HepG2 (cell line): Measurements from ENCODE around the gene ATG2A. TPM values are rescaled to one million over a fixed set of nuclear protein-coding genes. Genes with fewer than 3 reads are reported as not detected.
A peak's percentile ranks its signal among the peaks of the same experiment; 100 is the strongest.

Source experiments
- ARID3A ChIP-seq: IDR thresholded peaks from 2 replicates; pipeline ENCODE4 v1.6.1; 2012; ENCODE audit warnings: low read depth, low read length, improper control_type of control experiment
- EED ChIP-seq: sonication (generic); formaldehyde crosslinking; IDR thresholded peaks from 2 replicates; pipeline ENCODE4 v1.5.0; 2020; ENCODE audit warnings: mild to moderate bottlenecking, missing genetic modification reagents
- ELK4 ChIP-seq: sonication (generic); formaldehyde crosslinking; IDR thresholded peaks from 2 replicates; pipeline ENCODE4 v1.9.0; 2021; ENCODE audit warnings: missing genetic modification reagents, borderline replicate concordance
- IRF1 ChIP-seq: sonication (generic); formaldehyde crosslinking; IDR thresholded peaks from 2 replicates; pipeline ENCODE4 v1.4.0; 2020; ENCODE audit warnings: low read depth, mild to moderate bottlenecking, missing genetic modification reagents
- PAX8 ChIP-seq: sonication (generic); formaldehyde crosslinking; IDR thresholded peaks from 2 replicates; pipeline ENCODE4 v1.8.0; 2022; ENCODE audit warnings: mild to moderate bottlenecking, missing genetic modification reagents, borderline replicate concordance
- RARG ChIP-seq: sonication (generic); formaldehyde crosslinking; IDR thresholded peaks from 2 replicates; pipeline ENCODE4 v1.4.0; 2020; ENCODE audit warnings: low read depth, mild to moderate bottlenecking, missing genetic modification reagents
- SNAPC5 ChIP-seq: sonication (generic); formaldehyde crosslinking; IDR thresholded peaks from 2 replicates; pipeline ENCODE4 v1.8.1; 2023; ENCODE audit warnings: mild to moderate bottlenecking, missing genetic modification reagents, borderline replicate concordance
- ZBTB1 ChIP-seq: sonication (generic); formaldehyde crosslinking; IDR thresholded peaks from 2 replicates; pipeline ENCODE4 v1.4.0; 2020; ENCODE audit warnings: missing genetic modification reagents, borderline replicate concordance
- ZBTB10 ChIP-seq: sonication (generic); formaldehyde crosslinking; IDR thresholded peaks from 2 replicates; pipeline ENCODE4 v1.4.0; 2020; ENCODE audit warnings: missing genetic modification reagents, borderline replicate concordance
- ZBTB14 ChIP-seq: sonication (generic); formaldehyde crosslinking; IDR thresholded peaks from 2 replicates; pipeline ENCODE4 v1.4.0; 2020; ENCODE audit warnings: missing genetic modification reagents
- ZFP91 ChIP-seq: sonication (generic); formaldehyde crosslinking; IDR thresholded peaks from 2 replicates; pipeline ENCODE4 v1.9.0; 2022; ENCODE audit warnings: missing genetic modification reagents, mild to moderate bottlenecking, borderline replicate concordance
- ZNF354B ChIP-seq: sonication (generic); formaldehyde crosslinking; IDR thresholded peaks from 2 replicates; pipeline ENCODE4 v1.8.0; 2022; ENCODE audit warnings: mild to moderate bottlenecking, missing genetic modification reagents
- ZNF441 ChIP-seq: sonication (generic); formaldehyde crosslinking; IDR thresholded peaks from 2 replicates; pipeline ENCODE4 v1.7.0; 2021; ENCODE audit warnings: missing genetic modification reagents, borderline replicate concordance
- ZNF512 ChIP-seq: sonication (generic); formaldehyde crosslinking; IDR thresholded peaks from 2 replicates; pipeline ENCODE4 v1.4.0; 2020; ENCODE audit warnings: mild to moderate bottlenecking, missing genetic modification reagents
- ZNF549 ChIP-seq: sonication (generic); formaldehyde crosslinking; IDR thresholded peaks from 2 replicates; pipeline ENCODE4 v1.5.0; 2020; ENCODE audit warnings: missing genetic modification reagents
- ZNF670 ChIP-seq: sonication (generic); formaldehyde crosslinking; IDR thresholded peaks from 2 replicates; pipeline ENCODE4 v1.8.0; 2022; ENCODE audit warnings: mild to moderate bottlenecking, missing genetic modification reagents, borderline replicate concordance
- ZNF7 ChIP-seq: IDR thresholded peaks from 2 replicates; pipeline ENCODE4 v1.6.1; 2016; ENCODE audit warnings: missing biosample characterization, missing genetic modification reagents
- polyA plus RNA-seq, 8 experiments: library from polyadenylated mRNA; depleted of rRNA in 3 of 8; stranded (reverse) in 7 of 8; unstranded in 1 of 8; fragments of >200 nt; fragmentation: Illumina TruSeq in 4 of 8; extraction: Trizol in 4 of 8; gene quantifications; 2 replicates each; pipeline versions ENCODE4 v1.2.1 to v1.2.3, GENCODE V29; 2011 to 2016; ENCODE audit warnings: low read depth in 4 of 8, missing spikeins in 1 of 8, mixed read lengths in 1 of 8; ENCODE audit not compliant: insufficient read depth in 1 of 8
- total RNA-seq, 5 experiments: library from RNA; depleted of rRNA; stranded (reverse); fragments of >200 nt; fragmentation: Illumina TruSeq; extraction: Trizol; gene quantifications; 2 replicates each; pipeline ENCODE4 v1.2.3, GENCODE V29; 2016; ENCODE audit warnings: low read depth in 1 of 5

ATG2A gene
- total and polyA plus RNA-seq, 2 of the 13 experiments (the other 11 are each of a cell fraction or from before 2014, with no cell fraction given) = 6.7 to 8.0 TPM

- TF ChIP-seq IRF1 (CRISPR knock-in tag) = no peak
- TF ChIP-seq ZBTB1 (CRISPR knock-in tag) = no peak
- TF ChIP-seq ZBTB14 (CRISPR knock-in tag) = no peak
- peak; percentile 60; the same call in 1 of the 2 replicates for TF ChIP-seq ZBTB10 (CRISPR knock-in tag)
- TF ChIP-seq ZNF441 = no peak
- no peak for TF ChIP-seq SNAPC5 (CRISPR knock-in tag)
- no peak for TF ChIP-seq ZNF670 (CRISPR knock-in tag)
- no peak for TF ChIP-seq ARID3A
- TF ChIP-seq PAX8 (CRISPR knock-in tag) = no peak
- TF ChIP-seq ZNF549 (CRISPR knock-in tag) = no peak
- TF ChIP-seq ZNF512 (CRISPR knock-in tag) = no peak
- peak; percentile 46; the same call in 1 of the 2 replicates for TF ChIP-seq ZFP91
- TF ChIP-seq ELK4 (CRISPR knock-in tag) = no peak
- no peak for TF ChIP-seq RARG
- no peak for TF ChIP-seq EED (CRISPR knock-in tag)
- TF ChIP-seq ZNF354B (CRISPR knock-in tag) = no peak
- TF ChIP-seq ZNF7 (CRISPR knock-in tag) = no peak
Measured at GRCh38 chr11:64872790-64873488, 44.1 kb downstream of the ATG2A start (continued).
